CD14-positive monocyte (primary cell): ENCODE results near the gene FBXL15. TPM values are rescaled to one million over a fixed set of nuclear protein-coding genes. Genes with fewer than 3 reads are reported as not detected.

ENCODE experiments used
- DNase-seq, 3 donors: peaks; one replicate each; pipeline ENCODE4 v3.0.0-alpha.2; 2011 to 2022
- H2AFZ ChIP-seq: 2 replicates; pipeline ENCODE4 v1.6.0; 2012; ENCODE audit warnings: mild to moderate bottlenecking, low read depth, low read length, inconsistent platforms; ENCODE audit not compliant: insufficient read depth, poor library complexity, severe bottlenecking
- H3K27ac ChIP-seq, 2 donors: 1 replicate in 1 of 2; 2 replicates in 1 of 2; pipeline ENCODE4 v1.5.1; 2012 to 2013; ENCODE audit warnings: low read length in 2 of 2, control low read depth in 1 of 2, inconsistent platforms in 1 of 2, low read depth in 1 of 2, mild to moderate bottlenecking in 1 of 2
- H3K27me3 ChIP-seq, 2 donors: one replicate each; pipeline versions ENCODE4 v1.6.0 to v1.6.1; 2011 to 2013; ENCODE audit warnings: low read length in 2 of 2; ENCODE audit not compliant: control insufficient read depth in 2 of 2, insufficient read depth in 2 of 2
- H3K36me3 ChIP-seq, 2 donors: replicated peaks in 1 of 2; 1 replicate in 1 of 2; 2 replicates in 1 of 2; pipeline versions ENCODE4 v1.5.1 to v1.6.1; 2012 to 2013; ENCODE audit warnings: low read length in 2 of 2, control low read depth in 1 of 2, inconsistent platforms in 1 of 2, mild to moderate bottlenecking in 1 of 2; ENCODE audit not compliant: insufficient read depth in 2 of 2, control insufficient read depth in 1 of 2
- H3K4me1 ChIP-seq, 2 donors: 1 replicate in 1 of 2; 2 replicates in 1 of 2; pipeline versions ENCODE4 v1.5.1 to v1.6.1; 2012 to 2013; ENCODE audit warnings: low read length in 2 of 2, control low read depth in 1 of 2, inconsistent platforms in 1 of 2, mild to moderate bottlenecking in 1 of 2, moderate library complexity in 1 of 2; ENCODE audit not compliant: insufficient read depth in 2 of 2, control insufficient read depth in 1 of 2
- H3K4me2 ChIP-seq: replicated peaks from 2 replicates; pipeline ENCODE3; 2012; ENCODE audit warnings: low read length, moderate library complexity, mild to moderate bottlenecking; ENCODE audit not compliant: poor library complexity, severe bottlenecking; ENCODE audit errors: extremely low read depth
- H3K4me3 ChIP-seq, 3 experiments: fragments of 200-600 bp in 1 of 3; sonication (generic) in 1 of 3; replicated peaks in 1 of 3; 1 replicate in 2 of 3; 2 replicates in 1 of 3; pipeline ENCODE4 v1.5.1; 2011 to 2013; ENCODE audit warnings: low read length in 3 of 3, mild to moderate bottlenecking in 3 of 3, control low read depth in 2 of 3, low read depth in 2 of 3, inconsistent platforms in 1 of 3, moderate library complexity in 1 of 3
- H3K79me2 ChIP-seq: 2 replicates; pipeline ENCODE4 v1.6.0; 2012; ENCODE audit warnings: mild to moderate bottlenecking, control low read depth, inconsistent platforms, low read length, moderate library complexity; ENCODE audit not compliant: insufficient read depth
- H3K9ac ChIP-seq: 2 replicates; pipeline ENCODE4 v1.6.0; 2017; ENCODE audit warnings: low read length, mild to moderate bottlenecking; ENCODE audit not compliant: insufficient read depth, poor library complexity, severe bottlenecking
- H3K9me3 ChIP-seq, 2 donors: replicated peaks in 1 of 2; 1 replicate in 1 of 2; 2 replicates in 1 of 2; pipeline versions ENCODE4 v1.5.1 to v1.6.1; 2012 to 2013; ENCODE audit warnings: low read length in 2 of 2, control low read depth in 1 of 2; ENCODE audit not compliant: control insufficient read depth in 1 of 2, insufficient read depth in 1 of 2
- H4K20me1 ChIP-seq: 2 replicates; pipeline ENCODE4 v1.6.0; 2012; ENCODE audit warnings: mild to moderate bottlenecking, low read length, control low read depth, moderate library complexity; ENCODE audit not compliant: insufficient read depth
- H3K27ac Mint-ChIP-seq, 7 donors: one replicate each; pipeline ENCODE4 v1.8.0; 2020; ENCODE audit warnings: mild to moderate bottlenecking in 7 of 7, mixed read lengths in 7 of 7, moderate library complexity in 6 of 7, inconsistent platforms in 2 of 7
- H3K27me3 Mint-ChIP-seq, 3 donors: one replicate each; pipeline ENCODE4 v1.8.0; 2021 to 2022; ENCODE audit warnings: low read depth in 3 of 3, mild to moderate bottlenecking in 3 of 3, mixed read lengths in 3 of 3, moderate library complexity in 3 of 3, inconsistent platforms in 1 of 3
- H3K36me3 Mint-ChIP-seq, 2 donors: one replicate each; pipeline ENCODE4 v1.8.0; 2020; ENCODE audit warnings: mixed read lengths in 2 of 2, inconsistent platforms in 1 of 2, mild to moderate bottlenecking in 1 of 2
- H3K4me1 Mint-ChIP-seq: one replicate; pipeline ENCODE4 v1.8.0; 2020; ENCODE audit warnings: mild to moderate bottlenecking, mixed read lengths
- H3K4me3 Mint-ChIP-seq, 2 donors: one replicate each; pipeline ENCODE4 v1.8.0; 2020; ENCODE audit warnings: mild to moderate bottlenecking in 2 of 2, mixed read lengths in 2 of 2, moderate library complexity in 1 of 2
- H3K9me3 Mint-ChIP-seq, 7 donors: one replicate each; pipeline ENCODE4 v1.8.0; 2020 to 2022; ENCODE audit warnings: mixed read lengths in 7 of 7, mild to moderate bottlenecking in 6 of 7, moderate library complexity in 6 of 7, inconsistent platforms in 2 of 7
- CTCF ChIP-seq: fragments of 200-600 bp; IDR thresholded peaks from one replicate; pipeline ENCODE4 v1.8.0; 2022; ENCODE audit warnings: antibody characterized with exemption, mild to moderate bottlenecking
- WGBS: methylation state at CpG from one replicate; pipeline ENCODE4 v1.1.5; 2013; ENCODE audit warnings: missing lambda C conversion rate; ENCODE audit not compliant: insufficient coverage; 5-methylcytosine and 5-hydroxymethylcytosine counted together
- intact Hi-C, 2 donors: fragments of 100-400 bp; cut with micrococcal nuclease; formaldehyde crosslinking; loops; one replicate each; pipeline versions ENCODE4 v1.15.0 to v1.15.1; 2023
- polyA plus RNA-seq, 3 donors: library from polyadenylated mRNA; depleted of rRNA in 1 of 3; unstranded in 2 of 3; stranded (reverse) in 1 of 3; fragments of 300-500 nt in 2 of 3; fragments of >200 nt in 1 of 3; fragmentation: Illumina TruSeq in 2 of 3; gene quantifications; 1 replicate in 2 of 3; 2 replicates in 1 of 3; pipeline ENCODE4 v1.2.3, GENCODE V29; 2012 to 2021

Gene FBXL15
- polyA plus RNA-seq, 3 donors, result 16.0 to 36.3 (median 25.5) TPM

GRCh38 chr10:102393411-102394078 is 27.1 kb upstream of the FBXL15 start:
- Histone ChIP-seq H2AFZ (no peak overlapping the region), H3K9me3 (no peaks in the 10 kb centered on the region), H3K4me2 (peak overlapping the region; percentile 78), H3K9ac (peak overlapping the region; percentile 99), H3K27me3 (peaks cover 0 to 17% of the 10 kb centered on the region in 2 donors), H3K4me3 (peak overlapping the region; percentile 50 to 94 (median 89)), H3K27ac (peak overlapping the region; percentile 96 to 100), H3K36me3 (peaks cover 21 to 22% of the 10 kb centered on the region in 2 donors), H3K4me1 (peaks cover 21 to 32% of the 10 kb centered on the region in 2 donors), H3K79me2 (peaks cover 19% of the 10 kb centered on the region), H4K20me1 (peaks cover 30% of the 10 kb centered on the region)
- TF ChIP-seq CTCF, result peak; percentile 96
- H3K27ac Mint-ChIP-seq, result peak overlapping the region; percentile 98 to 100 (median 99)
- no peak for DNase-seq
- peak overlapping the region; percentile 91 to 95 for H3K4me3 Mint-ChIP-seq
- H3K27me3 Mint-ChIP-seq, result peaks cover 12 to 24% (median 22%) of the 10 kb centered on the region in 3 donors
- H3K36me3 Mint-ChIP-seq, result peaks cover 23 to 30% of the 10 kb centered on the region in 2 donors
- peaks cover 29% of the 10 kb centered on the region for H3K4me1 Mint-ChIP-seq
- intact Hi-C loops, result loop anchor here (2.0 to 10.0 kb wide), 5 partner anchors 39 to 191 kb away; partner anchors contain the start of genes ACTR1A (in 1 of the 2), CUEDC2 (in 1 of the 2) and SUFU (in 1 of the 2)
- H3K9me3 Mint-ChIP-seq, result no peaks in the 10 kb centered on the region
- WGBS, result 7% methylated on average over 17 of the region's 30 CpGs

DNA sequence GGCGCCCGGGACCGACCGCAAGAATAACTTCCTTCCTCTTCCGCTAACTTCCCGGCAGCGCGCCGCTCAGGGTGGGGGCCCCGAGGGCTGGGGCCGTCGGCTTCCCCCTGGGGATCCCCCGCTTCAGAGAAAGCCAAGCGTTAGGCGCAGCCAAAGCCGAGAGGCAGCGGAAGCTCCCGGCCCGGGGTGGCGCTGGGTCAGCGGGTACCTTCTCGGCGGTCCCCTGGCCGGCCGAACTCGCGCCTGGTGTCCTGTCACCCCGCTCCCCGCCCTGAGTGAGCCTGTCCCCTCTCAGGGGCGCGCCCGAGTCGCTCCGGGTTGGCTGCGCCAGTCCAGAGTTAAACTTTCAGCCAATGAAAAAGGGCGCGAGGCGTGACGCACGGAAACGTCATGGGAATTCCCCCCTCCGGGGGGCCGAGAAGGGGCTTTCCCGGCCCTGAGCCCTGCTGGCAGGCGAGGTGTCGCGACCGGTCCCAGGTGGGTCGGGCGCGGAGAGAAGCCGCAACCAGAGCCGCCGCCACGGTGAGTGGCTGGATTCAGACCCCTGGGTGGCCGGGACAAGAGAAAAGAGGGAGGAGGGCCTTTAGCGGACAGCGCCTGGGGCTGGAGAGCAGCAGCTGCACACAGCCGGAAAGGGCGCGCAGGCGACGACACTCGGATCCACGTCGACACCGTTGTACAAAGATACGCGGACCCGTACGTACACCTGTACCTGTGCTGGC is 26.4 kb upstream of the FBXL15 start:
- Histone ChIP-seq H3K27me3 (peaks cover 0 to 13% of the 10 kb centered on the region in 2 donors), H3K4me3 (peak overlapping the region; percentile 84 to 94 (median 89)), H3K9me3 (no peaks in the 10 kb centered on the region), H3K36me3 (peaks cover 22 to 24% of the 10 kb centered on the region in 2 donors), H3K79me2 (peaks cover 19% of the 10 kb centered on the region), H3K9ac (peak overlapping the region; percentile 99), H3K4me2 (peak overlapping the region; percentile 78), H4K20me1 (peaks cover 35% of the 10 kb centered on the region), H3K27ac (peak overlapping the region; percentile 96 to 100), H3K4me1 (peaks cover 28 to 39% of the 10 kb centered on the region in 2 donors), H2AFZ (no peak overlapping the region)
- no peaks in the 10 kb centered on the region for H3K9me3 Mint-ChIP-seq
- intact Hi-C loops, result loop anchor here (2.0 to 10.0 kb wide), 5 partner anchors 39 to 191 kb away; partner anchors contain the start of genes ACTR1A (in 1 of the 2), CUEDC2 (in 1 of the 2) and SUFU (in 1 of the 2)
- peaks cover 9 to 24% (median 19%) of the 10 kb centered on the region in 3 donors for H3K27me3 Mint-ChIP-seq
- TF ChIP-seq CTCF, result peak; percentile 65
- H3K27ac Mint-ChIP-seq, result peak overlapping the region; percentile 98 to 100 (median 99)
- peak; percentile 98 to 99 (median 98) for DNase-seq
- H3K4me3 Mint-ChIP-seq, result peak overlapping the region; percentile 91 to 95
- H3K4me1 Mint-ChIP-seq, result peaks cover 33% of the 10 kb centered on the region
- whole genome bisulfite sequencing, result under 1% methylated on average over 71 of the region's 71 CpGs
- peaks cover 24 to 34% of the 10 kb centered on the region in 2 donors for H3K36me3 Mint-ChIP-seq
